NK-92 treated with Interleukin-12 subunit alpha and Interleukin-12 subunit beta, amount 100 ng/mL, for 24 hours (cell line): Measurements from ENCODE around the gene THBS2.
"Not testable (repeated sequence)": the region's sequence is repeated elsewhere in the genome, so short reads cannot be mapped to it uniquely, and the experiment has no call there.

ENCODE experiments used
- DNase-seq: peaks from one replicate; lab custom pipeline; 2025; lab: John Stamatoyannopoulos, UW

The THBS2 gene

GRCh38 chr6:169253337-169254238, at the start of gene THBS2:
Gene THBS2, minus strand, starts transcription at chr6:169253846. Its CDS starts 3,062 bp downstream, at chr6:169250784.
- no peak for DNase-seq

DNA sequence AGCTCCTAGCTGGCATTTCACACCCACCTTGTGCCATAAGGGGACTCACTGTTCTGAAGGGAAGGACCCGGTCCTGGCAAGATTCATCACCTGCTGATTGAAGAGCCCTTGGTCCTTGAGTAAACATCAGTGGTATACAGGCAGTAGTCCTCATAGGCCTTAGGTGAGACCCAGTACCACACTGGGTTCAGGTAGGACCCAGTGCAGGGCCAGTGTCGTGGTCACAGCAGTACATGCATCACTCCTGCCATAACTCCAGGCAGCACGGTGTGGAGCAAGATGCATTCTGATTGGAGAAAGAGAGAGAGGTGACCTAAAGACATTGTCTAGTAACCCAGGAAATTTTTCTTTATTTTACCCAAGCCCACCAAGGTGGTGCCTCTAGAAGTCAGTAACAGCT, 49.1 kb upstream of the THBS2 start:
- DNase-seq = no peak

- DNase-seq = no peak
Measured at GRCh38 chr6:169302255-169302654, 48.6 kb upstream of the THBS2 start.

- no peak for DNase-seq
Measured at GRCh38 chr6:169300916-169301315, 47.3 kb upstream of the THBS2 start.

- not testable (repeated sequence) for DNase-seq
Measured at GRCh38 chr6:169298626-169299025, 45.0 kb upstream of the THBS2 start.

- DNase-seq = no peak
Measured at GRCh38 chr6:169296622-169297021, 43.0 kb upstream of the THBS2 start.

DNA sequence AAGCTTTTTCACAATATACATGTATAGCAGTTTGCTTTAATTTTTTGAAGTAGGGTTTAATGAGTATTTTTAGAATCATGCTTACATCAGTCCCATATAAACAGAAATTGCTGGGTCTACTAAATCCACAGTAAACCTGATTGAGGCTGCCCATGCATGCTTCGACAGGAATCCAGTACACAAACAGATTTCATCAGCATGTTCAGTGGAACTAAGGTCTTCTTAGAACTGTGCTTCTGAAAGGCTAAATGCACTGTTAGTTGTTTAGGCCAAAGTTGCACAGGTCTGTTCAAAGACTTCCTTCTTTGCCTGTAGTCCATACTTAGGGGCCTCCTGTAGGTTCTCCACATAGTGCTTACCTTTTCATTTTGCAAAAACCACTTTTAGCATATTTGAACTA, 42.5 kb upstream of the THBS2 start:
- no peak for DNase-seq

DNA sequence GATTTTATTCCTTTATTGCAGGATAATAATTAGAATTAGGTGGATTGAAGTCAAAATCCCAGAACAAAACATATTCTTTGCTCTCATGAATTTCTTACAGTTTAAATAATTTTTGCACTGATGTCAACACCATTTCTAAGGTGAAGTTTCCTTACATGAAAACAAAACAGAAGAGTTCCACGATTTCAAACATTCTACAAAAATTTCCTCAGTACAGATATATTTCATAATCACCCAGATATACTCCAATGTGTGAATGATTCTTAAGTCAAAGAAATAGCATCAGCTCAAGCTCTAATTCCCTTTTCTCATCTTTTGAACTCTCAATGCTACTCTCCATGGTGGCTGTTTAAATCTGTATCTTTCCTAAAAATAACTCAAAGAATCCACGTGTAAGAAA, 39.5 kb upstream of the THBS2 start:
- no peak for DNase-seq

- no peak for DNase-seq
Measured at GRCh38 chr6:169292338-169293124, 38.9 kb upstream of the THBS2 start.

GRCh38 chr6:169291646-169292337, 38.1 kb upstream of the THBS2 start:
- DNase-seq = no peak

- no peak for DNase-seq
Measured at GRCh38 chr6:169291148-169291547, 37.5 kb upstream of the THBS2 start.

DNA sequence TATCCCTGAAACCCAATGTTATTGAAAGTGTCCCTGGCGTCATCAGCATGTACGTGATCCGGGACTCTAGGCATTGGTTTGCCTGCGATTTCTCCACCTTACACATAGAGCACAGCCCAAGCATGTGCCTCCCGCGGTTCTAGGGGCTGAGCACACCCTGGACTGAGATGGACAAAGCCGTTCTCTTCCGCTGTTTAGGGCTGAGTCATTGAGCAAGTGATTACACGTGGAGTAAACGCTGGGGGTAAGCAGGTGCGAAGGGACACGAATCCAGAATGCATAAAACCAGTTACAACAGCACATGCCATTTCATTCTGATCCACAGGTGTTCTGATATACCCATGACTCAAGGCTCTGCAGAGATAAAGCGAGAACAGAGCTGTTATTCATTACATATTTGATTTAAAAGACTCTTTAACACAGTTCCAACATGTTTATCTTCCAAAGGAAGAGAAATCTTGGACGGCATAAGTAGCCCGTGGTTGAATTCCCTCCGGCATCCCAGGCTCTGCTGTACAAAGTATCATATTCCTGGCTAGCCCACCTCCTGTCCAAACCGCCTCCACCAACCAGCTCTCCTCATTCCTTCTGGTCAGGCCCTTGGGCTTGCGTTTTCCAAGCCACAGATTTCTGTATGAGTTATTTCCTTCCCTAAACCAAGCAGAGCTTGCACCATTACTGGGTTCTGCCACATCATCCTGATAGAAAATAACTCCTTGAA, 36.1 kb upstream of the THBS2 start:
- no peak for DNase-seq

GRCh38 chr6:169289257-169289618, 35.6 kb upstream of the THBS2 start:
- no peak for DNase-seq

- no peak for DNase-seq
Measured at GRCh38 chr6:169288591-169288990, 34.9 kb upstream of the THBS2 start.

GRCh38 chr6:169287675-169288074, 34.0 kb upstream of the THBS2 start:
- no peak for DNase-seq

DNA sequence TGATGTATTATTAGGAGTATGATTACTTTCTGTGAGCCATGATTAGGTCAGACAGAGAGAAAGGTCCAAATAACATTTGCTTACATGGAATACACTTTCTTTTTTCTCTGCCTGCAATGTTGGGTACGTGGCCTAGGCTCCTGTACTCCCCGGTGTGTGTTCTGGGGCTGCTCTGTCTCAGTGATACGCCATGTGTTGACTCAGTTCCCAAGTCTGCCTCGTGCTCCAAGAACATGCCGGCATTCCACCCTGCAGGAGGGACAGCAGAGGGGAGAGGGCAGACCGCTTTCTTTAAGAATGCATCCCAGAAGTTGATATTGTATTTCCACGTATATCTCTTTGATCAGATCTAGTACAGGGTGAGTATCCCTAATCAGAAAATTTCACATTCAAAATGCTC, 33.3 kb upstream of the THBS2 start:
- DNase-seq = no peak

GRCh38 chr6:169285165-169285564, 31.5 kb upstream of the THBS2 start:
- DNase-seq = no peak

DNA sequence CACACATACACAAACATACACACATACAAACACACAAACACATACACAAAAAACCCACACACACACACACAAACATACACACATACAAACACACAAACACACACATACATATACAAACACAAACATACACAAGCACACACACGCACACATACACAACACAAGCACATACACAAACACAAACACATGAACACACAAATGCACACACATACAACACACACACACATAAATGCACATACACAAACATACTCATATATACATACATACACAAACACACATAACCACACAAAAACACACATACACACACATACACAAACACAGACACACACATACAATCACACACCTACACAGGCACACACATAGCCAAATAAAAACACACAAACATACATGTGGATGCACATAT, 30.3 kb upstream of the THBS2 start:
- DNase-seq = no peak

- no peak for DNase-seq
Measured at GRCh38 chr6:169282043-169282442, 28.4 kb upstream of the THBS2 start.

GRCh38 chr6:169277619-169278018, 24.0 kb upstream of the THBS2 start:
- no peak for DNase-seq

- no peak for DNase-seq
Measured at GRCh38 chr6:169274781-169275180, 21.1 kb upstream of the THBS2 start.

- no peak for DNase-seq
Measured at GRCh38 chr6:169273511-169273910, 19.9 kb upstream of the THBS2 start.
